Panc1 (cell line): ENCODE measurements around the gene ZNF780B. TPM values are rescaled to one million over a fixed set of nuclear protein-coding genes. Genes with fewer than 3 reads are reported as not detected.

Experiments used
- ATAC-seq: fragments of 200-7000 bp; cut with Tn5 transposase; 2 replicates; pipeline ENCODE4 v1.9.1; 2020; ENCODE audit warnings: mild to moderate bottlenecking, moderate library complexity
- BruUV-seq: library from RNA; stranded (reverse); fragments of 400-500 nt; replicated peaks from 2 replicates; lab custom pipeline; 2021; lab: Mats Ljungman, UMichigan
- CTCF ChIA-PET: fragments of 300-600 bp; sonication (Branson Sonifier 250); formaldehyde crosslinking; loops from one replicate; lab custom pipeline; 2022; ENCODE audit warnings: antibody characterized with exemption; lab: Charles Lee
- POLR2A ChIA-PET: fragments of 300-600 bp; sonication (Branson Sonifier 250); formaldehyde crosslinking; loops from one replicate; lab custom pipeline; 2022; ENCODE audit warnings: antibody characterized with exemption; lab: Charles Lee
- DNase-seq: peaks from one replicate; pipeline ENCODE4 v3.0.0-alpha.2; 2010; ENCODE audit warnings: low read depth, low spot score
- H3K27ac ChIP-seq: 2 replicates; pipeline ENCODE4 v1.5.1; 2011; ENCODE audit warnings: mild to moderate bottlenecking, low read length, inconsistent platforms
- H3K27me3 ChIP-seq: fragments of 200-500 bp; sonication (Bioruptor generic); 2 replicates; pipeline ENCODE4 v1.6.0; 2014; ENCODE audit warnings: low read length, inconsistent platforms; ENCODE audit not compliant: control insufficient read depth, insufficient read depth
- H3K36me3 ChIP-seq: fragments of 200-500 bp; sonication (Bioruptor generic); 2 replicates; pipeline ENCODE4 v1.5.1; 2014; ENCODE audit warnings: inconsistent platforms, mild to moderate bottlenecking, low read length, moderate library complexity; ENCODE audit not compliant: control insufficient read depth, insufficient read depth
- H3K4me1 ChIP-seq: 2 replicates; pipeline ENCODE4 v1.5.1; 2011; ENCODE audit warnings: inconsistent platforms, mild to moderate bottlenecking, low read length, moderate library complexity; ENCODE audit not compliant: control insufficient read depth, insufficient read depth
- H3K4me3 ChIP-seq, 2 experiments: 2 replicates each; pipeline ENCODE4 v1.5.1; 2011 to 2012; ENCODE audit warnings: low read depth in 2 of 2, low read length in 2 of 2, mild to moderate bottlenecking in 2 of 2, inconsistent platforms in 1 of 2, moderate library complexity in 1 of 2
- H3K9me3 ChIP-seq: fragments of 200-500 bp; sonication (Bioruptor generic); 2 replicates; pipeline ENCODE4 v1.5.1; 2014; ENCODE audit warnings: low read depth, mild to moderate bottlenecking, inconsistent platforms, low read length, moderate library complexity; ENCODE audit not compliant: control insufficient read depth, insufficient read depth
- POLR2AphosphoS5 ChIP-seq: IDR thresholded peaks from 2 replicates; pipeline ENCODE4 v1.6.1; 2012; ENCODE audit warnings: mild to moderate bottlenecking, low read depth, low read length, moderate library complexity
- SIN3A ChIP-seq: IDR thresholded peaks from 2 replicates; pipeline ENCODE4 v1.6.1; 2012; ENCODE audit warnings: low read depth, mild to moderate bottlenecking, low read length, moderate library complexity, borderline replicate concordance; ENCODE audit not compliant: insufficient read depth
- TCF7L2 ChIP-seq: IDR thresholded peaks from 2 replicates; pipeline ENCODE4 v1.6.1; 2011; ENCODE audit warnings: mild to moderate bottlenecking, low read depth, low read length, inconsistent platforms
- in situ Hi-C: cut with HindIII; loops from 2 replicates; pipeline ENCODE4 v1.10.0; 2016; ENCODE audit warnings: low sequenced_read_pairs, low pct_unique_long_range_greater_than_20kb
- intact Hi-C: fragments of 100-400 bp; cut with micrococcal nuclease; formaldehyde crosslinking; loops from one replicate; pipeline ENCODE4 v1.10.0; 2022; ENCODE audit not compliant: unreplicated experiment
- total RNA-seq: library from RNA; stranded (reverse); gene quantifications from one replicate; pipeline ENCODE4 v1.2.1, GENCODE V29; 2021; ENCODE audit not compliant: unreplicated experiment
- TF ChIP-seq, protein P1 (sequence below), 2 experiments: IDR thresholded peaks; 2 replicates each; pipeline ENCODE4 v1.6.1; 2011 to 2012; ENCODE audit warnings: low read depth in 2 of 2, control low read depth in 1 of 2, low read length in 1 of 2, mild to moderate bottlenecking in 1 of 2, moderate library complexity in 1 of 2; ENCODE audit not compliant: insufficient read depth in 1 of 2
- TF ChIP-seq, protein P2 (sequence below): fragments of 450-650 bp; IDR thresholded peaks from 2 replicates; pipeline ENCODE4 v1.5.1; 2017; ENCODE audit warnings: mild to moderate bottlenecking

Gene ZNF780B
- total RNA-seq, 1 experiment from 2014 or later: 237 TPM

DNA sequence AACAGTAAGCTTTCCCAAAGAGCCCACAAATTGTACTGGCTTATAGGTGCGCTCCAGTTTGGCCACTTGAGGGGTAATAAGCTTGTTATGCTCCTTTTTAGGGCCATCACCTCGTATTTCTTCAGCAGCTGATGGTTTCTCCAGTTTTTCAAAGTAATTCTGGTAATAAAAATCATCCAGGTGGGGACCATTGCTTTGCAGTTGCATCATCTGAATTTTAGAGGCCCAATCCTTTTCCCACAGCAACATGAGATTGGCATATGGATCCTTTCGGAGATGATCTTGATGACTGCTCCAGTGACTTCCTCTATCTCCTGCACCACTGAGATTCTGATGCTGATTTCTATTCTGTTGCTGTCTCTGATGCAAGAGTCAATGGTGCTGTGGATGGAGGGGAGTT is 32.1 kb downstream of the ZNF780B start:
- intact Hi-C loops: no loop called here
- in situ Hi-C loops: no loop called here
- Histone ChIP-seq H3K4me3 (no peak overlapping the region), H3K27ac (no peak overlapping the region), H3K9me3 (peaks cover 99% of the 10 kb centered on the region), H3K27me3 (no peaks in the 10 kb centered on the region), H3K36me3 (no peaks in the 10 kb centered on the region), H3K4me1 (no peaks in the 10 kb centered on the region)
- TF ChIP-seq POLR2AphosphoS5 (no peak), TCF7L2 (no peak), SIN3A (no peak)
- TF ChIP-seq, protein P1, sequence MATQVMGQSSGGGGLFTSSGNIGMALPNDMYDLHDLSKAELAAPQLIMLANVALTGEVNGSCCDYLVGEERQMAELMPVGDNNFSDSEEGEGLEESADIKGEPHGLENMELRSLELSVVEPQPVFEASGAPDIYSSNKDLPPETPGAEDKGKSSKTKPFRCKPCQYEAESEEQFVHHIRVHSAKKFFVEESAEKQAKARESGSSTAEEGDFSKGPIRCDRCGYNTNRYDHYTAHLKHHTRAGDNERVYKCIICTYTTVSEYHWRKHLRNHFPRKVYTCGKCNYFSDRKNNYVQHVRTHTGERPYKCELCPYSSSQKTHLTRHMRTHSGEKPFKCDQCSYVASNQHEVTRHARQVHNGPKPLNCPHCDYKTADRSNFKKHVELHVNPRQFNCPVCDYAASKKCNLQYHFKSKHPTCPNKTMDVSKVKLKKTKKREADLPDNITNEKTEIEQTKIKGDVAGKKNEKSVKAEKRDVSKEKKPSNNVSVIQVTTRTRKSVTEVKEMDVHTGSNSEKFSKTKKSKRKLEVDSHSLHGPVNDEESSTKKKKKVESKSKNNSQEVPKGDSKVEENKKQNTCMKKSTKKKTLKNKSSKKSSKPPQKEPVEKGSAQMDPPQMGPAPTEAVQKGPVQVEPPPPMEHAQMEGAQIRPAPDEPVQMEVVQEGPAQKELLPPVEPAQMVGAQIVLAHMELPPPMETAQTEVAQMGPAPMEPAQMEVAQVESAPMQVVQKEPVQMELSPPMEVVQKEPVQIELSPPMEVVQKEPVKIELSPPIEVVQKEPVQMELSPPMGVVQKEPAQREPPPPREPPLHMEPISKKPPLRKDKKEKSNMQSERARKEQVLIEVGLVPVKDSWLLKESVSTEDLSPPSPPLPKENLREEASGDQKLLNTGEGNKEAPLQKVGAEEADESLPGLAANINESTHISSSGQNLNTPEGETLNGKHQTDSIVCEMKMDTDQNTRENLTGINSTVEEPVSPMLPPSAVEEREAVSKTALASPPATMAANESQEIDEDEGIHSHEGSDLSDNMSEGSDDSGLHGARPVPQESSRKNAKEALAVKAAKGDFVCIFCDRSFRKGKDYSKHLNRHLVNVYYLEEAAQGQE (IDR thresholded peaks at IDR 0.05; ENCODE audit: insufficient read depth in 1 of 2, low read depth in 2 of 2, low read length in 1 of 2): no peak
- TF ChIP-seq, protein P2, sequence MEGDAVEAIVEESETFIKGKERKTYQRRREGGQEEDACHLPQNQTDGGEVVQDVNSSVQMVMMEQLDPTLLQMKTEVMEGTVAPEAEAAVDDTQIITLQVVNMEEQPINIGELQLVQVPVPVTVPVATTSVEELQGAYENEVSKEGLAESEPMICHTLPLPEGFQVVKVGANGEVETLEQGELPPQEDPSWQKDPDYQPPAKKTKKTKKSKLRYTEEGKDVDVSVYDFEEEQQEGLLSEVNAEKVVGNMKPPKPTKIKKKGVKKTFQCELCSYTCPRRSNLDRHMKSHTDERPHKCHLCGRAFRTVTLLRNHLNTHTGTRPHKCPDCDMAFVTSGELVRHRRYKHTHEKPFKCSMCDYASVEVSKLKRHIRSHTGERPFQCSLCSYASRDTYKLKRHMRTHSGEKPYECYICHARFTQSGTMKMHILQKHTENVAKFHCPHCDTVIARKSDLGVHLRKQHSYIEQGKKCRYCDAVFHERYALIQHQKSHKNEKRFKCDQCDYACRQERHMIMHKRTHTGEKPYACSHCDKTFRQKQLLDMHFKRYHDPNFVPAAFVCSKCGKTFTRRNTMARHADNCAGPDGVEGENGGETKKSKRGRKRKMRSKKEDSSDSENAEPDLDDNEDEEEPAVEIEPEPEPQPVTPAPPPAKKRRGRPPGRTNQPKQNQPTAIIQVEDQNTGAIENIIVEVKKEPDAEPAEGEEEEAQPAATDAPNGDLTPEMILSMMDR: no peak
- BruUV-seq: no TSS peak
- POLR2A ChIA-PET: interaction anchor here (0.5 to 1.7 kb wide), 4 partner anchors 54 to 176 kb away, joined by 3 to 8 read pairs (median 4); partner anchors contain the start of gene PSMC4
- no peak; the same call in 1 of the 2 replicates for ATAC-seq
- CTCF ChIA-PET: no interaction called here
- DNase-seq: no peak

DNA sequence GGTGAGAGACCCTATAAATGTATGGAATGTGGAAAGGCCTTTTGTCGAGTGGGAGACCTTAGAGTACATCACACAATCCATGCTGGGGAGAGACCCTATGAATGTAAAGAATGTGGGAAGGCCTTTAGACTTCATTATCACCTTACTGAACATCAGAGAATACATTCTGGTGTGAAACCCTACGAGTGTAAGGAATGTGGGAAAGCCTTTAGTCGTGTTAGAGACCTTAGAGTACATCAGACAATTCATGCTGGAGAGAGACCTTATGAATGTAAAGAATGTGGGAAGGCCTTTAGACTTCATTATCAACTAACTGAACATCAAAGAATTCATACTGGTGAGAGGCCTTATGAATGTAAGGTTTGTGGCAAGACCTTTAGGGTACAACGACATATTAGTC is 42.0 kb downstream of the ZNF780B start:
- peaks cover 89% of the 10 kb centered on the region for H3K9me3 ChIP-seq
- no TSS peak for BruUV-seq
- in situ Hi-C loops: no loop called here
- no peak for ATAC-seq
- intact Hi-C loops: no loop called here
- CTCF ChIA-PET: no interaction called here
- POLR2A ChIA-PET: no interaction called here
- H3K27ac ChIP-seq: no peak overlapping the region
- TF ChIP-seq, protein P1 (IDR thresholded peaks at IDR 0.05; ENCODE audit: insufficient read depth in 1 of 2, low read depth in 2 of 2, low read length in 1 of 2): no peak
- no peak for TF ChIP-seq TCF7L2
- TF ChIP-seq, protein P2: no peak
- TF ChIP-seq SIN3A: no peak
- TF ChIP-seq POLR2AphosphoS5: no peak
- no peak for DNase-seq
- peaks cover 15% of the 10 kb centered on the region for H3K36me3 ChIP-seq
- no peaks in the 10 kb centered on the region for H3K27me3 ChIP-seq
- H3K4me1 ChIP-seq: no peaks in the 10 kb centered on the region
- no peak overlapping the region for H3K4me3 ChIP-seq
